Liver (tissue), 9 donors: ENCODE data around the gene CFAP73. TPM values are rescaled to one million over a fixed set of nuclear protein-coding genes. Genes with fewer than 3 reads are reported as not detected.
A peak's percentile ranks its signal among the peaks of the same experiment; 100 is the strongest.
"Not testable (repeated sequence)": the region's sequence is repeated elsewhere in the genome, so short reads cannot be mapped to it uniquely, and the experiment has no call there.

Source experiments
- DNase-seq: peaks from one replicate; pipeline ENCODE4 v3.0.0-alpha.2; 2017; ENCODE audit warnings: low spot score
- H3K27ac ChIP-seq, 2 donors: one replicate each; pipeline ENCODE4 v1.7.0; 2013; ENCODE audit warnings: inconsistent platforms in 2 of 2, low read length in 2 of 2, control low read depth in 1 of 2, low read depth in 1 of 2, mild to moderate bottlenecking in 1 of 2
- H3K27me3 ChIP-seq, 4 donors: one replicate each; pipeline versions ENCODE4 v1.6.1 to v1.7.0; 2013; ENCODE audit warnings: low read length in 3 of 4, inconsistent platforms in 1 of 4, mild to moderate bottlenecking in 1 of 4, moderate library complexity in 1 of 4; ENCODE audit not compliant: control insufficient read depth in 4 of 4, insufficient read depth in 4 of 4
- H3K36me3 ChIP-seq, 4 donors: one replicate each; pipeline versions ENCODE4 v1.6.1 to v1.7.0; 2013; ENCODE audit warnings: low read length in 3 of 4, mild to moderate bottlenecking in 3 of 4, low read depth in 1 of 4, moderate library complexity in 1 of 4; ENCODE audit not compliant: control insufficient read depth in 4 of 4, insufficient read depth in 3 of 4
- H3K4me1 ChIP-seq, 4 donors: one replicate each; pipeline versions ENCODE4 v1.6.1 to v1.7.0; 2013; ENCODE audit warnings: low read length in 3 of 4, mild to moderate bottlenecking in 3 of 4, moderate library complexity in 1 of 4; ENCODE audit not compliant: control insufficient read depth in 4 of 4, insufficient read depth in 4 of 4
- H3K4me3 ChIP-seq, 3 donors: one replicate each; pipeline versions ENCODE4 v1.6.1 to v1.7.0; 2013; ENCODE audit warnings: low read length in 3 of 3, control low read depth in 1 of 3, low read depth in 1 of 3, mild to moderate bottlenecking in 1 of 3
- H3K9ac ChIP-seq, 2 donors: one replicate each; pipeline ENCODE4 v1.7.0; 2013; ENCODE audit warnings: low read length in 2 of 2, mild to moderate bottlenecking in 2 of 2, moderate library complexity in 2 of 2, control low read depth in 1 of 2, low read depth in 1 of 2
- H3K9me3 ChIP-seq, 4 donors: one replicate each; pipeline versions ENCODE4 v1.6.1 to v1.7.0; 2013; ENCODE audit warnings: low read length in 3 of 4; ENCODE audit not compliant: control insufficient read depth in 4 of 4
- EGR1 ChIP-seq, 2 donors: IDR thresholded peaks; 2 replicates each; pipeline ENCODE4 v1.6.1; 2016 to 2018; ENCODE audit warnings: antibody characterized with exemption in 2 of 2, low read depth in 2 of 2
- FOXA1 ChIP-seq: IDR thresholded peaks from 2 replicates; pipeline ENCODE4 v1.6.1; 2016; ENCODE audit warnings: antibody characterized with exemption
- FOXA2 ChIP-seq: IDR thresholded peaks from 2 replicates; pipeline ENCODE4 v1.6.1; 2016; ENCODE audit warnings: antibody characterized with exemption
- GABPA ChIP-seq, 2 donors: IDR thresholded peaks in 1 of 2; conservative IDR thresholded peaks in 1 of 2; 2 replicates each; pipeline ENCODE4 v1.6.1; 2016; ENCODE audit warnings: antibody characterized with exemption in 2 of 2, mild to moderate bottlenecking in 1 of 2, moderate library complexity in 1 of 2
- HNF4A ChIP-seq, 2 donors: conservative IDR thresholded peaks; 2 replicates each; pipeline ENCODE4 v1.6.1; 2016; ENCODE audit warnings: antibody characterized with exemption in 2 of 2, mild to moderate bottlenecking in 2 of 2
- HNF4G ChIP-seq: IDR thresholded peaks from 2 replicates; pipeline ENCODE4 v1.6.1; 2016; ENCODE audit warnings: antibody characterized with exemption
- NR2F2 ChIP-seq: IDR thresholded peaks from 2 replicates; pipeline ENCODE4 v1.6.1; 2016; ENCODE audit warnings: antibody characterized with exemption
- RAD21 ChIP-seq, 2 donors: IDR thresholded peaks; 2 replicates each; pipeline ENCODE4 v1.6.1; 2016; ENCODE audit warnings: antibody characterized with exemption in 2 of 2, mild to moderate bottlenecking in 2 of 2
- RXRA ChIP-seq, 2 donors: IDR thresholded peaks; 2 replicates each; pipeline ENCODE4 v1.6.1; 2017 to 2018; ENCODE audit warnings: antibody characterized with exemption in 2 of 2, mild to moderate bottlenecking in 1 of 2
- TAF1 ChIP-seq: conservative IDR thresholded peaks from 2 replicates; pipeline ENCODE4 v1.6.1; 2016; ENCODE audit warnings: antibody characterized with exemption, mild to moderate bottlenecking
- YY1 ChIP-seq: IDR thresholded peaks from 2 replicates; pipeline ENCODE4 v1.6.1; 2016; ENCODE audit warnings: antibody characterized with exemption, mild to moderate bottlenecking
- WGBS: extraction: QIAGEN DNeasy Blood & Tissue Kit; methylation state at CpG from one replicate; pipeline ENCODE4 v1.1.7; 2013; 5-methylcytosine and 5-hydroxymethylcytosine counted together
- polyA plus RNA-seq, 2 donors: library from polyadenylated mRNA; stranded (reverse) in 1 of 2; unstranded in 1 of 2; fragments of 200-250 nt in 1 of 2; fragments of >200 nt in 1 of 2; fragmentation: Nextera tagmentation in 1 of 2; extraction: Ambion mirVana in 1 of 2; gene quantifications; one replicate each; pipeline versions ENCODE4 v1.2.1 to v1.2.3, GENCODE V29; 2013 to 2015
- total RNA-seq, 2 donors: library from RNA; depleted of rRNA; stranded (reverse); fragments of >200 nt; gene quantifications; one replicate each; pipeline ENCODE4 v1.2.3, GENCODE V29; 2014
- TF ChIP-seq, protein P1 (sequence below): IDR thresholded peaks from 2 replicates; pipeline ENCODE4 v1.6.1; 2016; ENCODE audit warnings: antibody characterized with exemption
- TF ChIP-seq, protein P2 (sequence below): IDR thresholded peaks from 2 replicates; pipeline ENCODE4 v1.6.1; 2016; ENCODE audit warnings: antibody characterized with exemption
- TF ChIP-seq, protein P3 (sequence below): IDR thresholded peaks from 2 replicates; pipeline ENCODE4 v1.6.1; 2016; ENCODE audit warnings: antibody characterized with exemption, mild to moderate bottlenecking
- TF ChIP-seq, protein P4 (sequence below): fragments of 150-350 bp; IDR thresholded peaks from 2 replicates; pipeline ENCODE4 v1.5.1; 2017; ENCODE audit warnings: improper control_type of control experiment, low read depth, low read length; ENCODE audit not compliant: missing input control
- donor health status: healthy.
- donor health status: healthy.
- donor health status: healthy.
- donor health status: healthy.
- donor health status: healthy.

The CFAP73 gene
- total and polyA plus RNA-seq, 4 donors = 0.18 to 0.19 TPM; not detected in 2

DNA sequence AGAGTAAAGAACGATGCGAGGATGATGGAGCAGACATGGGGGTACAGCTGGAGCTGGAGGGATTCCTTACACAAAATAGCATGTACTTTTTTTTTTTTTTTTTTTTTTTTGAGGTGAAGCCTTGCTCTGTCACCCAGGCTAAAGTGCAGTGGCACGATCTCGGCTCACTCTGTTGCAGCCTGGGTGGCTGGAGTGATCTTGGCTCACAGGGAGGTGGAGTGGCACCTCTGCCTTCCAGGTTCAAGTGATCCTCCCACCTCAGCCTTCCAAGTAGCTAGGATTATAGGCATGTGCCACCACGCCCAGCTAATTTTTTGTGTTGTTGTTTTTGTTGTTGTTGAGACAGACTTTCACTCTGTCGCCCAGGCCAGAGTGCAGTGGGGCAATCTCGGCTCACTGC, 8.8 kb upstream of the CFAP73 start (continued):
- TF ChIP-seq NR2F2 (no peak), FOXA2 (no peak), GABPA (IDR thresholded peaks at IDR 0.05 in 1 of 2, conservative IDR thresholded peaks at IDR 0.05 in 1 of 2) (no peak)

DNA sequence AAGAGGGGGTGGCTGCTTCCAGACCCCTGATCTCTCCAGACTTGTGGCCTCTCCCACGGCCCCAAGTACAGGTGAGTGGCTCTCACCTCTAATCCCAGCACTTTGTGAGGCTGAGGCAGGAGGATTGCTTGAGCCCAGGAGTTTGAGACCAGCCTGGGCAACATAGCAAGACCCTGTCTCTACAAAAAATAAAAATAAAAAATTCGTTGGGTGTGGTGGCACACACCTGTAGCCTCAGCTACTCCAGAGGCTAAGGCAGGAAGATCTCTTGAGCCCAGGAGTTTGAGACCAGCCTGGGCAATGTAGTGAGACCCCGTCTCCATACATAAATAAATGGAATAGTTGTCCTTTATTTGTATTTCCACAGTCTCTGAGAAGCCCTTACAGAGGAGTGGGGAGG, 7.8 kb upstream of the CFAP73 start:
- H3K36me3 ChIP-seq, H3K4me3 ChIP-seq, DNase-seq, H3K27ac ChIP-seq, H3K9ac ChIP-seq, H3K4me1 ChIP-seq, H3K27me3 ChIP-seq, H3K9me3 ChIP-seq: not testable (repeated sequence)
- WGBS = 73% methylated on average over 3 of the region's 3 CpGs

DNA sequence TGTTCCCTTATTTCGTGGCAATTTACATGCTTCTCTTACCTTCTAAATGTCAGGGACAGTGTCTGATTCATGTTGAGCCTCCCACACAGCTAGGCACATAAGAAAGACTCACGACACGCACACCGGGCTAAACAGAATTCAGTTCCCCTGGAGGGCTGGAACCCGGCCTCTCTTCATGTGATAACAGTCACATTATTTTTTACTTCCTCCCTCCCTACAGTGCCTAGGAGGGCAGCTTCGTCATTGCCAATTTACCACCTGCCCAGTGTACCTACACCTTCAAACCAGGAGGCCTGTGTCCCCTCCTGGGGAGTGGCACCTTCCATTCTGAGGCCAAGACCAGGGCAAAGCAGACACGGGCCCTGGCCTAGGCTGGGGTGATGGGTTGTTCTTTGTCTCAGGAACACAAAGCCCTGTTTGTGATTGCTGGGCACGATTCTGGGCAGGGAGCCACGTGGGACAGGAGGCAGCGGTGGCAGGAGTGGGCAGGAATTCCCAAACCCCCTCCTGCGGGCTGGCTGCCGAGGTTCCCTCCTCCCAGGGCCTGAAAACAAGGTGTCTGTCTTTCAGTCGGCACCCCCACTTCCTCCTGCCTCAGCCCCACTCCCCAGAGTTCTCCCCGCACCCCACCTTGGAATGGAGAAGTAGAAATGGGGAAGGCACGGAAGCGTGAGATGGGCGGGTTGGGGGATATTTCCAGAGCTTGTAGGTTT, 7.2 kb upstream of the CFAP73 start:
- Histone ChIP-seq H3K9ac (no peak overlapping the region), H3K4me1 (no peaks in the 10 kb centered on the region), H3K9me3 (no peaks in the 10 kb centered on the region), H3K27me3 (no peaks in the 10 kb centered on the region), H3K27ac (peak overlapping the region in 1 of 2 donors; percentile 60), H3K36me3 (no peaks in the 10 kb centered on the region), H3K4me3 (no peak overlapping the region)
- TF ChIP-seq, protein P1, sequence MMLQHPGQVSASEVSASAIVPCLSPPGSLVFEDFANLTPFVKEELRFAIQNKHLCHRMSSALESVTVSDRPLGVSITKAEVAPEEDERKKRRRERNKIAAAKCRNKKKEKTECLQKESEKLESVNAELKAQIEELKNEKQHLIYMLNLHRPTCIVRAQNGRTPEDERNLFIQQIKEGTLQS = no peak
- WGBS = 66% methylated on average over 17 of the region's 17 CpGs
- DNase-seq = no peak

DNA sequence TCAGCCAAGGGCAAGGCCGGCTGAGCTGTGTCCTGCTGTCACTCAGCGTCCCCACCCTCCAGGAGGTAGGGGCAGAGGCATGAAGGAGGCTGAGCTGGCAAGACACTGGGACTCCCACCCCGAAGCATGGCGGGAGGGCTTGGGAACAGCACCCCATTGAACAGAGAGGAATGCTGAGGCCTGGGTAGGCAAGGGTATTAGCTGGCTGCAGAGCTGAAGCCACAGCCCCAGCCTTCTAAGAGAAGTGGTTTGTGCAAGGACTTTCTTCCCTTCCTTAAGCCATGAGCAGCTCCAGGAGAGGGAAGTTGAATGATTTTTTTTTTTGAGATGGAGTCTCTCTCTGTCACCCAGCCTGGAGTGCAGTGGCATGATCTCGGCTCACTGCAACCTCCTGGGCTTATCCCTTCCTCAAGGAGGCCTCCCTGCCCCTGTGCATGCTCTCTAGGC, 6.6 kb upstream of the CFAP73 start:
- Histone ChIP-seq H3K27me3 (no peaks in the 10 kb centered on the region), H3K4me1 (no peaks in the 10 kb centered on the region), H3K36me3 (no peaks in the 10 kb centered on the region), H3K9me3 (no peaks in the 10 kb centered on the region), H3K4me3 (no peak overlapping the region), H3K9ac (no peak overlapping the region), H3K27ac (no peak overlapping the region)
- TF ChIP-seq FOXA1 (no peak), EGR1 (IDR thresholded peaks at IDR 0.05; ENCODE audit: low read depth in 2 of 2) (no peak), HNF4A (conservative IDR thresholded peaks at IDR 0.05) (no peak), RAD21 (IDR thresholded peaks at IDR 0.05) (no peak)
- TF ChIP-seq, protein P2, sequence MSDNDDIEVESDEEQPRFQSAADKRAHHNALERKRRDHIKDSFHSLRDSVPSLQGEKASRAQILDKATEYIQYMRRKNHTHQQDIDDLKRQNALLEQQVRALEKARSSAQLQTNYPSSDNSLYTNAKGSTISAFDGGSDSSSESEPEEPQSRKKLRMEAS = no peak
- no peak for DNase-seq
- WGBS = 77% methylated on average over 5 of the region's 5 CpGs

DNA sequence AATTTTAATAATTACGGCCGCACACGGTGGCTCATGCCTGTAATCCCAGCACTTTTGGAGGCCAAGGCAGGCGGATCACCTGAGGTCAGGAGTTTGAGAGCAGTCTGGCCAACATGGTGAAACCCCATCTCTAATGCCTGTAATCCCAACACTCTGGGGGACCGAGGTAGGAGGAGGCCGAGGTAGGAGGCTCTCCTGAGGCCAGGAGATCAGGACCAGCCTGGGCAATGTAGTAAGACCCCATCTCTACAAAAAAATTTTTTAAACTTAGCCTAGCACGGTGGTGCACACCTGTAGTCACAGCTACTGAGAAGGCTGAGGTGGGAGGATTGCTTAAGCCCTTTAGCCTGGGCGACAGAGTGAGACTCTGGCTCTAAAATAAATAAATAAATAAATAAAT, 5.6 kb upstream of the CFAP73 start:
- 91% methylated on average over 8 of the region's 8 CpGs for WGBS
- no peak overlapping the region for H3K9ac ChIP-seq
- no peak for DNase-seq
- TF ChIP-seq YY1 (no peak), EGR1 (IDR thresholded peaks at IDR 0.05; ENCODE audit: low read depth in 2 of 2) (no peak), HNF4G (no peak), NR2F2 (no peak), RXRA (IDR thresholded peaks at IDR 0.05) (no peak), TAF1 (no peak)
- TF ChIP-seq, protein P3, sequence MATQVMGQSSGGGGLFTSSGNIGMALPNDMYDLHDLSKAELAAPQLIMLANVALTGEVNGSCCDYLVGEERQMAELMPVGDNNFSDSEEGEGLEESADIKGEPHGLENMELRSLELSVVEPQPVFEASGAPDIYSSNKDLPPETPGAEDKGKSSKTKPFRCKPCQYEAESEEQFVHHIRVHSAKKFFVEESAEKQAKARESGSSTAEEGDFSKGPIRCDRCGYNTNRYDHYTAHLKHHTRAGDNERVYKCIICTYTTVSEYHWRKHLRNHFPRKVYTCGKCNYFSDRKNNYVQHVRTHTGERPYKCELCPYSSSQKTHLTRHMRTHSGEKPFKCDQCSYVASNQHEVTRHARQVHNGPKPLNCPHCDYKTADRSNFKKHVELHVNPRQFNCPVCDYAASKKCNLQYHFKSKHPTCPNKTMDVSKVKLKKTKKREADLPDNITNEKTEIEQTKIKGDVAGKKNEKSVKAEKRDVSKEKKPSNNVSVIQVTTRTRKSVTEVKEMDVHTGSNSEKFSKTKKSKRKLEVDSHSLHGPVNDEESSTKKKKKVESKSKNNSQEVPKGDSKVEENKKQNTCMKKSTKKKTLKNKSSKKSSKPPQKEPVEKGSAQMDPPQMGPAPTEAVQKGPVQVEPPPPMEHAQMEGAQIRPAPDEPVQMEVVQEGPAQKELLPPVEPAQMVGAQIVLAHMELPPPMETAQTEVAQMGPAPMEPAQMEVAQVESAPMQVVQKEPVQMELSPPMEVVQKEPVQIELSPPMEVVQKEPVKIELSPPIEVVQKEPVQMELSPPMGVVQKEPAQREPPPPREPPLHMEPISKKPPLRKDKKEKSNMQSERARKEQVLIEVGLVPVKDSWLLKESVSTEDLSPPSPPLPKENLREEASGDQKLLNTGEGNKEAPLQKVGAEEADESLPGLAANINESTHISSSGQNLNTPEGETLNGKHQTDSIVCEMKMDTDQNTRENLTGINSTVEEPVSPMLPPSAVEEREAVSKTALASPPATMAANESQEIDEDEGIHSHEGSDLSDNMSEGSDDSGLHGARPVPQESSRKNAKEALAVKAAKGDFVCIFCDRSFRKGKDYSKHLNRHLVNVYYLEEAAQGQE = no peak
- TF ChIP-seq, protein P4, sequence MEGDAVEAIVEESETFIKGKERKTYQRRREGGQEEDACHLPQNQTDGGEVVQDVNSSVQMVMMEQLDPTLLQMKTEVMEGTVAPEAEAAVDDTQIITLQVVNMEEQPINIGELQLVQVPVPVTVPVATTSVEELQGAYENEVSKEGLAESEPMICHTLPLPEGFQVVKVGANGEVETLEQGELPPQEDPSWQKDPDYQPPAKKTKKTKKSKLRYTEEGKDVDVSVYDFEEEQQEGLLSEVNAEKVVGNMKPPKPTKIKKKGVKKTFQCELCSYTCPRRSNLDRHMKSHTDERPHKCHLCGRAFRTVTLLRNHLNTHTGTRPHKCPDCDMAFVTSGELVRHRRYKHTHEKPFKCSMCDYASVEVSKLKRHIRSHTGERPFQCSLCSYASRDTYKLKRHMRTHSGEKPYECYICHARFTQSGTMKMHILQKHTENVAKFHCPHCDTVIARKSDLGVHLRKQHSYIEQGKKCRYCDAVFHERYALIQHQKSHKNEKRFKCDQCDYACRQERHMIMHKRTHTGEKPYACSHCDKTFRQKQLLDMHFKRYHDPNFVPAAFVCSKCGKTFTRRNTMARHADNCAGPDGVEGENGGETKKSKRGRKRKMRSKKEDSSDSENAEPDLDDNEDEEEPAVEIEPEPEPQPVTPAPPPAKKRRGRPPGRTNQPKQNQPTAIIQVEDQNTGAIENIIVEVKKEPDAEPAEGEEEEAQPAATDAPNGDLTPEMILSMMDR = no peak
- TF ChIP-seq, protein P2 = no peak

More for the DNA sequence above, 5.6 kb upstream of the CFAP73 start:
- no peaks in the 10 kb centered on the region for H3K9me3 ChIP-seq
- H3K36me3 ChIP-seq = no peaks in the 10 kb centered on the region
- H3K4me3 ChIP-seq = no peak overlapping the region
- no peaks in the 10 kb centered on the region for H3K27me3 ChIP-seq
- H3K27ac ChIP-seq = no peak overlapping the region
- H3K4me1 ChIP-seq = no peaks in the 10 kb centered on the region
